Memory B cell (primary cell): ENCODE results near the gene GRK5.
"Not testable (repeated sequence)": the region's sequence is repeated elsewhere in the genome, so short reads cannot be mapped to it uniquely, and the experiment has no call there.

Source experiments
- ATAC-seq: fragments of 150-1000 bp; cut with Tn5 transposase; 2 replicates; pipeline ENCODE4 v1.10.0; 2021; ENCODE audit warnings: low read depth, mild to moderate bottlenecking, moderate library complexity
- DNase-seq, 2 donors: peaks; one replicate each; pipeline ENCODE4 v3.0.0; 2022; ENCODE audit warnings: low spot score in 2 of 2
- H3K27ac Mint-ChIP-seq: one replicate; pipeline ENCODE4 v1.8.0; 2022; ENCODE audit warnings: mild to moderate bottlenecking, moderate library complexity, mixed read lengths
- H3K27me3 Mint-ChIP-seq: one replicate; pipeline ENCODE4 v1.8.0; 2022; ENCODE audit warnings: mixed read lengths
- H3K36me3 Mint-ChIP-seq: one replicate; pipeline ENCODE4 v1.8.0; 2022; ENCODE audit warnings: mild to moderate bottlenecking, mixed read lengths
- H3K4me1 Mint-ChIP-seq: one replicate; pipeline ENCODE4 v1.8.0; 2022; ENCODE audit warnings: mixed read lengths
- H3K4me3 Mint-ChIP-seq: one replicate; pipeline ENCODE4 v1.8.0; 2022; ENCODE audit warnings: mild to moderate bottlenecking, moderate library complexity, mixed read lengths
- H3K9me3 Mint-ChIP-seq: one replicate; pipeline ENCODE4 v1.8.0; 2022; ENCODE audit warnings: mixed read lengths

Gene GRK5

DNA sequence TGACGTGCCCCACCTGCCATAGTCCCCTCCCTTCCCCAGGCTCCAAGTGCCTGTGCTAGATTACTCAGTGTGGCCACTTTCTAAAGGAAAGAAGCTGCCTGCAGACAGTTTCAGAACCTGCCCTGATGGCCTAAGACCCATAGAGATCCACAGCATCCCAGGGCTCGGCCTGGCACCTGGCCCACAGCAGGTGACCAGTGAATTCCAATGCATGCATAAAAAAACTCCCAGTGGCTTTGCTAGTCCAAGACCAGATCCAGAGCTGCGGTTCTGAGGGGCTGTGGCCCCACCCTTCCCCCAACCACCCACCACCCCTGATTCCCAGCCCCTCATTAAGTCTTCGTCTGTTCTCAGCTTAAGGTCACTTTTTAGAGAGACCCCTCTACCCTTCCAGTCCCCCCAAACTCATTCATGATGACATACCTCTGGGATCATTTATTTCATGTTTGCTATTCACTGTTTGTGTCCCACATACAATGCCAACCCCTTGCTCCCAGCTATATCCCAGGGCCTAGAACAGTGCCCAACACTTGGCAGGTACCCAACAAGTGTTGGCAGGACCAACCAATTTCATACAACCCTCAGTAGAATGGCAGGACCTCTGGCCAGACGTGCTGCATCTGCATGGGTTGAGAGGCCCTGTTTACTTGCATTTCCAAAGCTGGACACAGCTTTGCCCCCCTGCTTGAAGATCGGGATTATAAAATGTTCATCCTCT lies 217.0 kb downstream of the GRK5 start:
- H3K27ac Mint-ChIP-seq: no peak overlapping the region
- peaks cover 3% of the 10 kb centered on the region for H3K4me1 Mint-ChIP-seq
- peaks cover 15% of the 10 kb centered on the region for H3K36me3 Mint-ChIP-seq
- no peak for DNase-seq
- H3K27me3 Mint-ChIP-seq: no peaks in the 10 kb centered on the region
- H3K9me3 Mint-ChIP-seq: no peaks in the 10 kb centered on the region
- no peak for ATAC-seq
- no peak overlapping the region for H3K4me3 Mint-ChIP-seq

DNA sequence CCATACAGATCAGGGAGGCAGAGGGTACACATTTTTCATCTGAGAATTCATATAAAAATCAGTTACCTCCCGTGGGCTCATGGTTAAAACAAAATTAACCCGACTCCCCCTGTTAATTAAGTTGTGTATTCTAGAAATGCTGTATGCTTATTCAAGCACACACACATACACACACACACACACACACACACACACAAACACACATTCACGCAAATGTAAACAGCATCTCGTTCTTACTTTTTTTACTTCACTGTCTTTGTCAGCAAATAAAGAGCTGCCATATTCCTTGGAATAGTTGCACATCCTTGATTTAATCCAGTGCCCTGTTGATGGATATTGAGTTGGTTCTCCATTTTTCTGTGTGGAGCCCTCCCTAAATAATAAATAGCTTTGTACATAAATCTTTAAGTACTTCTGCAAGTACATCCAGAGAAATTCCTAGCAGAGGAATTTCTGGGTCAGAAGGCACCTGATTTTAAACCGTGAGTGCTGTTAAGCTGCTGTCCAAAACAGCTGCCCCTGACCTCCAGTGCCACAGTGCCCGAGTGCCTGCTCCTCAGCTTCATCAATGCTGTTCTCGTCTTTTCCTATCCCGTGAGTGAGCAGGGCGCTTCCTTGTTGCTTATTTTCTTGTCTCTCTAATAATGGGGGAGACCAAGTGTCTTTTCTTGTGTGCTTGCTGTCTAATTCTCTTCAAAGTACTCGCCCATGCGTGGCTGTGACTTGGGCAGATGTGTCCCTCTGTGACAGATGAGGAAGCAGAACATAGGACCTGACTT lies 217.9 kb downstream of the GRK5 start:
- Mint-ChIP-seq H3K4me1 (peaks cover 3% of the 10 kb centered on the region), H3K4me3 (no peak overlapping the region), H3K27ac (no peak overlapping the region), H3K36me3 (peaks cover 16% of the 10 kb centered on the region), H3K9me3 (no peaks in the 10 kb centered on the region), H3K27me3 (no peaks in the 10 kb centered on the region)
- ATAC-seq (no peak), DNase-seq (no peak)

DNA sequence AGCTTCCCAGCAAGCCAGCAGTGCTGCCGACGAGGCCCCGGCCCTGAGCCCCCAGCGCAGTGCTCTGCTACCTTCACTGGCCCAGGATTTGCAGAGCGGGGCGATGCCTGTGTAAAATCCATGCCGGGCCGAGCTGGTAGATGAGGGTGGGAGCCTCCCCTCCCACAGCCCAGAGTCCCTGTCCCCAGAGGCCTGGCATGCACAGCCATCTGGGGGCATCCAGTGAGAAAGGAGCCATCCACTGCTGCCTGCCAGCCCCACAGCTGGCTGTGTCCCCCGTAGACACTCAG lies 218.5 kb downstream of the GRK5 start:
- Mint-ChIP-seq H3K4me3 (no peak overlapping the region), H3K9me3 (no peaks in the 10 kb centered on the region), H3K27me3 (no peaks in the 10 kb centered on the region), H3K4me1 (peaks cover 3% of the 10 kb centered on the region), H3K27ac (no peak overlapping the region), H3K36me3 (peaks cover 21% of the 10 kb centered on the region)
- DNase-seq (no peak), ATAC-seq (no peak)

DNA sequence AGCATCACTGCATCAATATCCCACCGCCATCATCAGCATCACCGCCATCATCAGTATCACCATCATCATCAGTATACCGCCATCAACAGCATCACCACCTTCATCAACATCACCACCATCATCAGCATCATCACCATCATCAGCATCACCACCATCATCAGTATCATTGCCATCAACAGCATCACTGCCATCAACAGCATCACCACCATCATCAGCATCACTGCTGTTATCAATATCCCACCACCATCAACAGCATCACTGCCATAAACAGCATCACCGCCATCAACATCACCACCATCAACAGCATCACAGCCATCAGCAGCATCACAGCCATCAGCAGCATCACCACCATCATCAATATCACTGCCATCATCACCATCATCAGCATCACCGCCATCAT lies 219.3 kb downstream of the GRK5 start:
- H3K4me3 Mint-ChIP-seq: no peak overlapping the region
- ATAC-seq (no peak), DNase-seq (no peak)
- peaks cover 3% of the 10 kb centered on the region for H3K4me1 Mint-ChIP-seq
- H3K9me3 Mint-ChIP-seq: no peaks in the 10 kb centered on the region
- H3K27ac Mint-ChIP-seq: no peak overlapping the region
- peaks cover 21% of the 10 kb centered on the region for H3K36me3 Mint-ChIP-seq
- no peaks in the 10 kb centered on the region for H3K27me3 Mint-ChIP-seq

DNA sequence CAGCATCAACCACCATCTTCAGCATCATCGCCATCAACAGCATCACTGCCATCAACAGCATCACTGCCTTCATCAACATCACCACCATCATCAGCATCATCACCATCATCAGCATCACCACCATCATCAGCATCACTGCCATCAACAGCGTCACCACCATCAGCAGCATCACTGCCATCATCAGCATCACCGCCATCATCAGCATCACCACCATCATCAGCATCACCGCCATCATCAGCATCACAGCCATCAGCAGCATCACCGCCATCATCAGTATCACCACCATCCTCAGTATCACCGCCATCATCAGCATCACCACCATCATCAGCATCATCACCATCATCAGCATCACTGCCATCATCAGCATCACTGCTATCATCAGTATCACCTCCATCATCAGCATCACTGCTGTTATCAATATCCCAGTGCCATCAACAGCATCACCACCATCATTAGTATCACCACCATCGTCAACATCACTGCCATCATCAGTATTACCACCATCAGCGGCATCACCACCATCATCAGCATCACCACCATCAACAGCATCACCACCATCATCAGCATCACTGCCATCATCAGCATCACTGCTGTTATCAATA lies 220.0 kb downstream of the GRK5 start:
- Mint-ChIP-seq H3K4me3 (no peak overlapping the region), H3K36me3 (peaks cover 21% of the 10 kb centered on the region)
- ATAC-seq: no peak

DNA sequence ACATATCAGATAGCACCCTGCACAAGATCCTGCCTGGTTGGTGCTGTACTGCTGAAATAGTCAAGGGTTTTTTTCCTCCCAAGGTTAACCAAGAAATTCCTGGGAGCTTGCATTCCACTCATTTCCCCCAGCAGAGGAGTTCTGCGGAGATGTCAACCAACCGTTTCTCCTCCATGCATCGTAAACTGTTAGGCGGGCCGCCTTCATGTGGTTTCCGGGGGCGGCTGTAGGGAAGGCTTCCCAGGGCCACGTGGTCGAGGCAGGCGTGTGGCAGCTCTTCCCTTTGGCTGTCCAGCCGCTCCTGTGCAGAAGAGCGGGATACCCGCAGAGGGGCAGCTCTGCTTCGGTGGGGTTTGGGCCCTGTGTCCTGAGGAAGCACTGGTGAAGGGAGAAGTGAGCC lies 221.4 kb downstream of the GRK5 start:
- DNase-seq (no peak), ATAC-seq (no peak)
- H3K27ac Mint-ChIP-seq: no peak overlapping the region
- H3K4me1 Mint-ChIP-seq: peaks cover 3% of the 10 kb centered on the region
- no peak overlapping the region for H3K4me3 Mint-ChIP-seq
- H3K9me3 Mint-ChIP-seq: no peaks in the 10 kb centered on the region
- no peaks in the 10 kb centered on the region for H3K27me3 Mint-ChIP-seq
- peaks cover 25% of the 10 kb centered on the region for H3K36me3 Mint-ChIP-seq

More for the DNA sequence above, 220.0 kb downstream of the GRK5 start:
- H3K4me1 Mint-ChIP-seq: peaks cover 3% of the 10 kb centered on the region
- H3K27me3 Mint-ChIP-seq: no peaks in the 10 kb centered on the region
- no peak overlapping the region for H3K27ac Mint-ChIP-seq
- H3K9me3 Mint-ChIP-seq: no peaks in the 10 kb centered on the region
- no peak for DNase-seq

DNA sequence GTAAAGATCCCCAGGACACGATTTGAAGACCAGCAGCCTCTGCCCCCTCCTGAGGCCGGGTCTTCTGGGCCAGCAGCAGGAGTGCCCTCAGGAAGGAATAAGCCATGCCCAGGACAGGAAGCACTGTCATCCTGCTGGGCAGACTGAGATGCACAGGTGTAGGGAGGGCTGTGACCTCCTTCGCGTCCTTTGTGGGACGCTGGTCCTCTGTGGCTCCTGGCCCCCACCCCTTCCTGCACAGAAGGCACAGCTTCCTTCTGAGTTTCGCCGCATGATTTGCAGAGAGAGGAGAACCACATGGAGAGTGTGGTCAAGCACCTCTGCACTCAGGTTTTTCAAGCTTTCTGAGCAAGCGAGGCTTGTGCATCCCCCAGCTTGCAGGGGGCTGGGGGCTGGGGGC lies 222.4 kb downstream of the GRK5 start:
- H3K4me1 Mint-ChIP-seq: peaks cover 3% of the 10 kb centered on the region
- H3K27ac Mint-ChIP-seq: no peak overlapping the region
- H3K36me3 Mint-ChIP-seq: peaks cover 29% of the 10 kb centered on the region
- ATAC-seq (no peak), DNase-seq (no peak)
- no peak overlapping the region for H3K4me3 Mint-ChIP-seq
- H3K9me3 Mint-ChIP-seq: no peaks in the 10 kb centered on the region
- no peaks in the 10 kb centered on the region for H3K27me3 Mint-ChIP-seq

DNA sequence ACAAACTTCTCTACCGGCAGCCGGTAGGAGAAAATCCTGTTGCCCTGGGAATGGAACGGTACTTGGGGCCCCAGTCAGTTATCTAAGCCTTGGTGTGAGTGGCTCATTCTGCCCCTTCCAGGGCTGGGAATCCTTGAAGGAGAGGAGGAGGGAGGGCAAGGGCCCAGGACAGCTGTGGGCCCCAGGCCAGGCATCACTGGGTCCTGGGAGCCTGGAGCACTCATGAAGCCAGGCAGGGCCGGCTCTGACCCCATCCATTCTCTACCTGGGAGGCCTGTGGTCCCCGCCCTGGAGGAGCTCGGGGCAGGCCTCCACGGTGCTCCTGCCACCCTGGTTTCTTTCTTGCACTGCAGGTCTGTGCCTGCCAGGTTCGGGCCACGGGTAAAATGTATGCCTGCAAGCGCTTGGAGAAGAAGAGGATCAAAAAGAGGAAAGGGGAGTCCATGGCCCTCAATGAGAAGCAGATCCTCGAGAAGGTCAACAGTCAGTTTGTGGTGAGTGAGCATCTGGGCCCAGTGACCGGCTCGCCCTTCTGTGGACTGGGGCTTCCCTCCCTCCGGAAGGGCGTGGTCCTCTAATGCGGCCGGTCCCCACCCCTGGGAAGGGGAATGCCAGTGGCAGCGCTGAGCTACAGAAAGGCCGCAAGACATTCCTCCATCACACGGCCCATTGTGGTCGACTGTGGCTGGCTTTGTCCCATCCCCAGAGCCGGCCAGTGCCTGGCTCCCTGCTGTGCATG lies 223.8 kb downstream of the GRK5 start:
- Mint-ChIP-seq H3K36me3 (peaks cover 32% of the 10 kb centered on the region), H3K4me1 (no peaks in the 10 kb centered on the region), H3K27me3 (no peaks in the 10 kb centered on the region), H3K27ac (no peak overlapping the region), H3K4me3 (no peak overlapping the region), H3K9me3 (no peaks in the 10 kb centered on the region)
- no peak for ATAC-seq
- no peak for DNase-seq

DNA sequence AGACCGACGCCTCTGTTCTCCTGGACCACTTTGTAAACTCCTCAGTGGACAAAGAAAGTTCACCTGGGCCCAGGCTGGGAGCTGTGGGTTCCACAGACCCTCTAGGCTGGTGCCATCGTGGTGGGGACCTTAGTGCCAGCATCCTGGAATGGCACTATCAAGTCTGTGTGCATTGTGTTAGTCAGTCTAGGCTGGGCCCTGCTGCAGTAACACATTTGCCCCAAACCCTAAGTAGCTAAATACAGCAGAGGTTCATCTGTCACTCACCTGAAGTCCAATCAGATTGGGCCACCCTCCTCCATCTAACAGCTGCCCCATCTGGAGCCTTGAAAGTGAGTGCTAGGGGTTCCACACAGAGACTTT lies 224.4 kb downstream of the GRK5 start:
- Mint-ChIP-seq H3K9me3 (no peaks in the 10 kb centered on the region), H3K27ac (no peak overlapping the region), H3K4me1 (no peaks in the 10 kb centered on the region), H3K4me3 (no peak overlapping the region), H3K27me3 (no peaks in the 10 kb centered on the region), H3K36me3 (peaks cover 32% of the 10 kb centered on the region)
- DNase-seq: no peak
- no peak for ATAC-seq

DNA sequence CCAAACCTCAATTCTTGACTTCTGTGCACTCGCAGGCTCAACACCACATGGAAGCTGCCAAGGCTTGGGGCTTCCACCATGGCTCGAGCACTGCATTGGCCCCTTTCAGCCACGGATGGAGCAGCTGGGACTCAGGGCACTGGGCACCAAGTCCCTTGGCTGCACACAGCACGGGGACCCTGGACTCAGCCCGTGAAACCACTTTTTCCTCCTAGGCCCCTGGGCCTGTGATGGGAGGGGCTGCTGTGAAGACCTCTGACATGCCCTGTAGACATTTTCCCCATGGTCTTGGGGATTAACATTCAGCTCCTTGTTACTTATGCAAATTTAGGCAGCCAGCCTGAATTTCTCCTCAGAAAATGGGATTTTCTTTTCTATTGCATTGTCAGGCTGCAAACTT lies 227.6 kb downstream of the GRK5 start:
- not testable (repeated sequence) for H3K27me3 Mint-ChIP-seq, H3K4me3 Mint-ChIP-seq, H3K9me3 Mint-ChIP-seq, ATAC-seq, H3K27ac Mint-ChIP-seq, DNase-seq, H3K4me1 Mint-ChIP-seq
- H3K36me3 Mint-ChIP-seq: peaks cover 29% of the 10 kb centered on the region

DNA sequence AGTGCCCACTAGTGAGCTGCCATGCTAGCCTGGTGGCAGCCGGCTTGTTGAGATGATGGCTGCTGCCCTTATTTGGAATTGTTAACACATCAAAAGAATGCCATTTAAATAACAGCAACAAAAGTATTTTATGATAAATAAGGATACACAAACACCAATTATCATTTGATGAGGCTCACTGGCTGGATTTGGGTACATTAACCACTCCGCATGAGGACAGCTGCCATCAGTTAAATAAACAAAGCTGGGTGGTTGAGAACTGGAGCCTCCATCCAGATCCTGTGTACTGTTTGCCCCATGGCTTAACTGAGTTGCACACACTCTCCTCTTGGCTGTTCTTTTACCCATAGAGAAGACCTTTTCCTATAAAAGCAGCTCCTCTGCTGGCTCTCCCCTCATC lies 231.3 kb downstream of the GRK5 start:
- no peak for ATAC-seq
- no peaks in the 10 kb centered on the region for H3K9me3 Mint-ChIP-seq
- peak overlapping the region; percentile 48 for H3K27ac Mint-ChIP-seq

DNA sequence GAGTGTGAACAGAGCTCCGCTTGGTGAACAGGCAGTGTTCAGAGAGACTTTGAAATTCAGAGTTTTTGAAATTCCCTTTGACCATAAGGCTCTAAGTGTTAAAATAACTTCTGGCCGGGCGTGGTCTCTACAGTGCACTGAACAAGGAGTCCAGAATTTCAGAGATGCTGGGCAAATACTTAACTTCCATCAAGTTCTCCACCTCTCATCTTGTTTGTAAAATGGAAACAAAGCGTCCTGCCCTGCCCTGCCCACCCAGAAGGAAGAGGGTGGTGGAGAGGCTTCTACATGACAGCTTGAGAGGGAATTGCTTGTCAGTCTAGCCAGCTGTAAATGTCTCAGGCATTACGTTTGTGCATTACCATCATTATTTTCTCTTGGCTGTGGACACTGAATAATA lies 232.6 kb downstream of the GRK5 start:
- Mint-ChIP-seq H3K36me3 (peaks cover 9% of the 10 kb centered on the region), H3K27ac (no peak overlapping the region), H3K4me1 (peaks cover 11% of the 10 kb centered on the region), H3K4me3 (no peak overlapping the region), H3K27me3 (no peaks in the 10 kb centered on the region), H3K9me3 (no peaks in the 10 kb centered on the region)
- ATAC-seq (no peak), DNase-seq (no peak)

More for the DNA sequence above, 231.3 kb downstream of the GRK5 start:
- H3K4me1 Mint-ChIP-seq: peaks cover 11% of the 10 kb centered on the region
- H3K27me3 Mint-ChIP-seq: no peaks in the 10 kb centered on the region
- H3K4me3 Mint-ChIP-seq: no peak overlapping the region
- H3K36me3 Mint-ChIP-seq: peaks cover 19% of the 10 kb centered on the region
- no peak for DNase-seq

DNA sequence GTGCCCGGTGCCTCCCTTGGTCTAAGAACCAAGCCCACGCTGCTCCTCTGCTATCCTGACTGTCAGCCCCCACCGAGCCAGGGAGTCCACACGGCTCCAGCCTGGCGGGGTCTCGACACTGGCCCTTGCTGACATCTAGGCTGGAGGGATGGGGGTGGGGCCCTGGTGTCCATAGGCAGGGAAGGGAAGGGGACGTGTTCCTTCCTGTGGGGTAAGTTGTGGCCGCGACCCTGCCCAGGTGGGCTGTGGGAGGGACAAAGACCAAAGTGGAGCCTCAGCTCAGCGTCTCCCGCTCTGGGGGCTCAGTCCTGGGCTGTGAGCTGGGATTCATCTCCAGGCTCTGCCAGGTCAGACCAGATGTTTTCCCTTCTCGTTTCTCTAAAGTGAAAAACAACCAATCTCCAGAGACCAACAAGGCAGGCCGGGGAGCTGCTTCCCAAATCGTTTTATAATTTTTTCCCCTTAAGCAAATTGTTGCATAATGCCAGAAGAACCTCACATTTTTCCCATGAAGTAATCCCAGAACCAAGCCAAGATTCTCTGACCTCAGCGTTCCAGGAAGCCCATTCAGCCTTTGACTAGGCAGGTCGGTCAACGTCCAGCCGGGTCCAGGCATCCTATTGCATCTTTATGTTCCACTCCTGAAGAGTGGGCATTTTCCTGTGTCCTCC lies 233.9 kb downstream of the GRK5 start:
- no peaks in the 10 kb centered on the region for H3K36me3 Mint-ChIP-seq
- ATAC-seq (no peak), DNase-seq (no peak)
- no peak overlapping the region for H3K27ac Mint-ChIP-seq
- H3K4me1 Mint-ChIP-seq: peaks cover 17% of the 10 kb centered on the region
- no peaks in the 10 kb centered on the region for H3K27me3 Mint-ChIP-seq
- no peak overlapping the region for H3K4me3 Mint-ChIP-seq
- H3K9me3 Mint-ChIP-seq: no peaks in the 10 kb centered on the region
